ENCODE data around the gene INO80E.

The INO80E gene

GRCh38 chr16:29975811-29976511 lies 20.1 kb upstream of the INO80E start:
- no peak for DNase-seq

GRCh38 chr16:29977063-29977825 lies 18.8 kb upstream of the INO80E start:
- DNase-seq: no peak

DNA sequence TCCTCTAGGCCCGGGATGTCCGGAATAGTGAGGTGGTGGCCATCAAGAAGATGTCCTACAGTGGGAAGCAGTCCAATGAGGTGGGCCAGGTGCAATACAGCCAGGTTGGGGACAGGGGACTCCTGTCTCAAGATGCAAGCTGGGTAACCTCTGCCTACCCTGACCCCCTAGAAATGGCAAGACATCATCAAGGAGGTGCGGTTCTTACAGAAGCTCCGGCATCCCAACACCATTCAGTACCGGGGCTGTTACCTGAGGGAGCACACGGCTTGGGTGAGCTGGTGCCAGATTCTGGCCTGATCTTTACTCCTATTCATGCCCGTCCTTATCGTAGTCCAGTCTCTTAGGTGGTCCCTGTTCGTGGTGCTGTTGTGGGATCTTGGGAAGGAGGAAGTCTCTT lies 18.0 kb upstream of the INO80E start:
- DNase-seq: no peak

DNA sequence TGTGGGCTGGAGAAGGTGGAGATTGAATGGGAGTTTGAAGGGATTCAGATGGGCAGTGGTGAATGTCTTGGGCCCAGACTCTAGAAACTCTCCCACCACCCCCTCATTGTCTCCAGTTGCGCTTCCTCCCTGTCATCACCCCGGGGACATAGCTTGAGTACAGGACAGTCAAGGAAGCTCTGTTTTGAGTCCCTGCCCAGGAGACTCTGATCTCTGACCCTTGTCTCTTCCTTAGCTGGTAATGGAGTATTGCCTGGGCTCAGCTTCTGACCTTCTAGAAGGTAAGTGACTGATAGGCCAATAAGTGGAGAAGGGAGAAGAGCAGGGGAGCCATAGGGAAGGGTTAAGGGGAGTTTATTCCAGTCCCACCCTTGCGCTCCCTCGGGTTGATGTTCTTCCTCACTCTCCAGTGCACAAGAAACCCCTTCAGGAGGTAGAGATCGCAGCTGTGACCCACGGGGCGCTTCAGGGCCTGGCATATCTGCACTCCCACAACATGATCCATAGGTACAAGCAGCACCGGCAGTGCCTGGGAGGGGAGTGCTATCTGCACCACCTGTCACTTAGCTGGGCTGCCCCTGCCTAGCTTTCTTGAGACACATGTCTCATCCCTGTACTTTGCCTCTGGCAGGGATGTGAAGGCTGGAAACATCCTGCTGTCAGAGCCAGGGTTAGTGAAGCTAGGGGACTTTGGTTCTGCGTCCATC lies 17.3 kb upstream of the INO80E start:
- no peak for DNase-seq

GRCh38 chr16:29982560-29983419 lies 13.3 kb upstream of the INO80E start:
- no peak for DNase-seq

- no peak for DNase-seq
Observed at GRCh38 chr16:29983420-29984136, 12.5 kb upstream of the INO80E start.

GRCh38 chr16:29984137-29984763 lies 11.8 kb upstream of the INO80E start:
- DNase-seq: no peak

DNA sequence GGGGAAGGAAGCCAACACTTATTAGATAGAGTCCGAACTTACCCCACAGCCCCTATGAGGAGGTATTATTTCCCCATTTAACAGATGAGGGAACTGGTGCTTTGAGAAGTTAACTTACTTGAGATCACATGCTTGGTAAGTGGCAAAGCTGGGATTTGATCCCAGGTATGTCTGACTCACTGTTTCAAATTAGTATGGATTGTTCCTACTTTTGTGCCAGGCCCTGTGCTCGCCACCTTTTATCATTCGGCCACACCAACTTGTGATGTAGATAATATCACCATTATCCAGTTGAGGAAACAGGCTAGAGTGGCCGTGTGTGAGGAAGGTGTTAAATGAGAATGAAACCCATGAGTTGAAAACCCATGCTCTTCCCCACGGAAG lies 11.3 kb upstream of the INO80E start:
- no peak for DNase-seq

DNA sequence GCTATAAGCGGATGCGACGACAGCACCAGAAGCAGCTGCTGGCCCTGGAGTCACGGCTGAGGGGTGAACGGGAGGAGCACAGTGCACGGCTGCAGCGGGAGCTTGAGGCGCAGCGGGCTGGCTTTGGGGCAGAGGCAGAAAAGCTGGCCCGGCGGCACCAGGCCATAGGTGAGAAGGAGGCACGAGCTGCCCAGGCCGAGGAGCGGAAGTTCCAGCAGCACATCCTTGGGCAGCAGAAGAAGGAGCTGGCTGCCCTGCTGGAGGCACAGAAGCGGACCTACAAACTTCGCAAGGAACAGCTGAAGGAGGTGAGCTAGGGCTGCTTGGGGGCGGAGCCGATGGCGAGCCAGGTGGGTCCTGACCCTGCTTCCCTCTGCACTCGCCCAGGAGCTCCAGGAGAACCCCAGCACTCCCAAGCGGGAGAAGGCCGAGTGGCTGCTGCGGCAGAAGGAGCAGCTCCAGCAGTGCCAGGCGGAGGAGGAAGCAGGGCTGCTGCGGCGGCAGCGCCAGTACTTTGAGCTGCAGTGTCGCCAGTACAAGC lies 10.7 kb upstream of the INO80E start:
- DNase-seq: no peak

DNA sequence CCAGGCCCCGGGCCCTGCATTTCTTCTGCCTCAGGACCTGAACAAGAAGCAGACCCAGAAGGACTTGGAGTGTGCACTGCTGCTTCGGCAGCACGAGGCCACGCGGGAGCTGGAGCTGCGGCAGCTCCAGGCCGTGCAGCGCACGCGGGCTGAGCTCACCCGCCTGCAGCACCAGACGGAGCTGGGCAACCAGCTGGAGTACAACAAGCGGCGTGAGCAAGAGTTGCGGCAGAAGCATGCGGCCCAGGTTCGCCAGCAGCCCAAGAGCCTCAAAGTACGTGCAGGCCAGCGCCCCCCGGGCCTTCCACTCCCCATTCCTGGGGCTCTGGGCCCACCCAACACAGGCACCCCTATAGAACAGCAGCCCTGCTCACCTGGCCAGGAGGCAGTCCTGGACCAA lies 9.8 kb upstream of the INO80E start:
- DNase-seq: no peak

GRCh38 chr16:29986931-29987330 lies 9.1 kb upstream of the INO80E start:
- DNase-seq: no peak

DNA sequence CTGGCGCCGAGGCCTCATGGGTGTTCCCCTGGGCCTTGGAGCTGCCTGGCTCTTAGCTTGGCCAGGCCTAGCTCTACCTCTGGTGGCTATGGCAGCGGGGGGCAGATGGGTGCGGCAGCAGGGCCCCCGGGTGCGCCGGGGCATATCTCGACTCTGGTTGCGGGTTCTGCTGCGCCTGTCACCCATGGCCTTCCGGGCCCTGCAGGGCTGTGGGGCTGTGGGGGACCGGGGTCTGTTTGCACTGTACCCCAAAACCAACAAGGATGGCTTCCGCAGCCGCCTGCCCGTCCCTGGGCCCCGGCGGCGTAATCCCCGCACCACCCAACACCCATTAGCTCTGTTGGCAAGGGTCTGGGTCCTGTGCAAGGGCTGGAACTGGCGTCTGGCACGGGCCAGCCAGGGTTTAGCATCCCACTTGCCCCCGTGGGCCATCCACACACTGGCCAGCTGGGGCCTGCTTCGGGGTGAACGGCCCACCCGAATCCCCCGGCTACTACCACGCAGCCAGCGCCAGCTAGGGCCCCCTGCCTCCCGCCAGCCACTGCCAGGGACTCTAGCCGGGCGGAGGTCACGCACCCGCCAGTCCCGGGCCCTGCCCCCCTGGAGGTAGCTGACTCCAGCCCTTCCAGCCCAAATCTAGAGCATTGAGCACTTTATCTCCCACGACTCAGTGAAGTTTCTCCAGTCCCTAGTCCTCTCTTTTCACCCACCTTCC lies 8.5 kb upstream of the INO80E start:
- no peak for DNase-seq

DNA sequence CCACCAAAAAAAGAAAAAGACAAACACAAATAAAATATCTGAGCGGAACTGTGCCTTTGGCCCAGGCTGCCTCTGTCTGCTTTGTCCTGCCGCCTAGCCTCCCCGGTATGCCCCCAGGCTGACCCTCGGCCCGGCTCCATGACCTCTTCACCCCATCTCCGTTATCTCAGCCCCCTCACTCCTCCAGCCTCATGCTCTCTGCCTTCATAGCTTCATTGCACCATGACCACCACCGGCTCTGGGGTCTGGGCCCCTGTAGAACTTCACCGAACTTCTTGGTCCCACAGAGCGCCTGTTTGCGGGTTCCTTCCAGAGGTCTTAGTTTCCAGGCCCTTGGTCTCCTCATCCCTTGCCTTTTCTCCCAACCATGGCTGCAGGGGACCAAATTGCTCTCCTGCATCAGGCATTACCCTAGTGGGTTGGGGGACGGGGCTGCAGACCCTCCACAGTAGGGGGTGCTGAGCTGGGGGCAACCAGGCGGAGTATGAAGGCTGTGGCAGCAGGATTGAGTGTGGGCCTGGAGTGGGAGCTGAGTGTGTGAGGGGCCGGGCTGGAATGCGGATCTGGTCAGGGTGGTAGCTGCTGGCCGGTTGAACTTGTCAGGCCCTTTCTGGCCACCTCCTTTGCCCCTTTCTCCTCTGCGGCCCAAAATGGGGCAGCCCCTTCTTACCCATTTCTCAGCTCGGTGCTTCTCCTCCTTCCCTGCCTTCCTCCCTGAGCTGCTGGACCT lies 7.5 kb upstream of the INO80E start:
- DNase-seq: no peak

- DNase-seq: no peak
Observed at GRCh38 chr16:29989111-29989858, 6.8 kb upstream of the INO80E start.

DNA sequence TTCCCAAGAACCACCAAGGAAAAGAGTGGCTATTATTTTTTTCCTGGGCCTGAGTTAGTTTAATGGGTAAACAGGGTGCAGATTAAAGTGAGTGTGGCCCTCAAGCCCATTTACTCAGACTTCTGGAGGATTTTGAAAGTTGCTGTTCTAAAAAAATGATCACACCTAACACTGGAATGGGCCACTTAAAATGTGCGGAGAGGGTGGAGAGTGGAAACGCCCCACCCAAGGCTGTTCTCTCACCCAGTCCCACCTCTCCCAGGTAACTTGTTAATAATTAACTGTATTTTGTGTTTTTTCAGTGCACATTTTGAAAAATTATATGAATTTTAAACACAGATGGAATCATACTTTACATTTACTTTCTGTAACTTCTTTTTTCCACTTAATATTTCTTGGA lies 6.0 kb upstream of the INO80E start:
- DNase-seq: no peak

DNA sequence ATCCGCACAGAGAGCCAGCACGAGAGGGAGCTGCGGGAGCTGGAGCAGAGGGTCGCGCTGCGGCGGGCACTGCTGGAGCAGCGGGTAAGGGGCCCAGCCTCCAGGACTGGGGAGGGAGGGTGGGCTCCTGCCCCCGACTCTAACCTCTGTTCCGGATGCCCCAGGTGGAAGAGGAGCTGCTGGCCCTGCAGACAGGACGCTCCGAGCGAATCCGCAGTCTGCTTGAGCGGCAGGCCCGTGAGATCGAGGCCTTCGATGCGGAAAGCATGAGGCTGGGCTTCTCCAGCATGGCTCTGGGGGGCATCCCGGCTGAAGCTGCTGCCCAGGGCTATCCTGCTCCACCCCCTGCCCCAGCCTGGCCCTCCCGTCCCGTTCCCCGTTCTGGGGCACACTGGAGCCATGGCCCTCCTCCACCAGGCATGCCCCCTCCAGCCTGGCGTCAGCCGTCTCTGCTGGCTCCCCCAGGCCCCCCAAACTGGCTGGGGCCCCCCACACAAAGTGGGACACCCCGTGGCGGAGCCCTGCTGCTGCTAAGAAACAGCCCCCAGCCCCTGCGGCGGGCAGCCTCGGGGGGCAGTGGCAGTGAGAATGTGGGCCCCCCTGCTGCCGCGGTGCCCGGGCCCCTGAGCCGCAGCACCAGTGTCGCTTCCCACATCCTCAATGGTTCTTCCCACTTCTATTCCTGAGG lies 5.0 kb upstream of the INO80E start:
- no peak for DNase-seq

GRCh38 chr16:29991571-29991904 lies 4.5 kb upstream of the INO80E start:
- DNase-seq: no peak

GRCh38 chr16:29992344-29992967 lies 3.6 kb upstream of the INO80E start:
- DNase-seq: no peak
